SK-N-SH (cell line): Measurements from ENCODE around the gene SASH1.

Experiments used
- EP300 ChIP-seq, 2 experiments: IDR thresholded peaks; 2 replicates each; pipeline versions ENCODE4 v1.4.0 to v1.6.1; 2012; ENCODE audit warnings: borderline replicate concordance in 1 of 2, low read depth in 1 of 2, low read length in 1 of 2
- EZH2phosphoT487 ChIP-seq: fragments of 200-600 bp; sonication (generic); IDR thresholded peaks from 2 replicates; pipeline ENCODE4 v1.6.1; 2017; ENCODE audit warnings: low read depth, mixed run types, mild to moderate bottlenecking, antibody characterized with exemption, moderate library complexity, borderline replicate concordance
- FOXM1 ChIP-seq: IDR thresholded peaks from 2 replicates; pipeline ENCODE4 v1.4.0; 2012; ENCODE audit warnings: low read depth, mild to moderate bottlenecking
- MXI1 ChIP-seq: IDR thresholded peaks from 2 replicates; pipeline ENCODE4 v1.6.1; 2012; ENCODE audit warnings: mild to moderate bottlenecking, low read depth, low read length, improper control_type of control experiment
- POLR2AphosphoS5 ChIP-seq: IDR thresholded peaks from 2 replicates; pipeline ENCODE4 v1.6.1; 2012; ENCODE audit warnings: low read depth, low read length
- TAF1 ChIP-seq: IDR thresholded peaks from 2 replicates; pipeline ENCODE4 v1.6.1; 2012; ENCODE audit warnings: low read depth, mild to moderate bottlenecking, low read length, moderate library complexity, borderline replicate concordance
- YY1 ChIP-seq: IDR thresholded peaks from 2 replicates; pipeline ENCODE4 v1.4.0; 2012; ENCODE audit warnings: low read depth, mild to moderate bottlenecking
- TF ChIP-seq, protein P1 (sequence below): fragments of 200-600 bp; sonication (generic); IDR thresholded peaks from 2 replicates; pipeline ENCODE4 v1.6.1; 2017; ENCODE audit warnings: antibody characterized with exemption, mild to moderate bottlenecking, moderate library complexity
- TF ChIP-seq, protein P2 (sequence below): IDR thresholded peaks from 2 replicates; pipeline ENCODE4; 2012
- TF ChIP-seq, protein P3 (sequence below): IDR thresholded peaks from 2 replicates; pipeline ENCODE4 v1.4.0; 2012; ENCODE audit warnings: low read depth, borderline replicate concordance

DNA sequence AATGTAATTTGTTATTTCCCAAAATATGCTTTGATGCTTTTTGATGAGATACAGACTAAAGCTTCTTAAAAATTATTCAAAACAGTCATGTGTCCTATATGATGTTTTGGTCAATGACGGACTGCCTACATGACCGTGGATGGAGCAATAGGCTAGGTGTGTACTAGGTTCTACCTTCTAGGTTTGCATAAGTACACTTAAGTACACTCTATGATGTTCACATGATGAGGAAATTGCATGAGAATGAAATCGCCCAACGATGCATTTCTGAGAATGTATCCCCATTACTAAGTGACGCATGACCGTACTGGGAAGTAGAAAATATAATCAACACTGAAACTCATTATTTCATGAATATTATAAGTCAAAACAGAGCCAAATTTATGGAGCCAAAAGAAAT lies 252.9 kb downstream of the SASH1 start:
- no peak for TF ChIP-seq EZH2phosphoT487
- TF ChIP-seq, protein P1, sequence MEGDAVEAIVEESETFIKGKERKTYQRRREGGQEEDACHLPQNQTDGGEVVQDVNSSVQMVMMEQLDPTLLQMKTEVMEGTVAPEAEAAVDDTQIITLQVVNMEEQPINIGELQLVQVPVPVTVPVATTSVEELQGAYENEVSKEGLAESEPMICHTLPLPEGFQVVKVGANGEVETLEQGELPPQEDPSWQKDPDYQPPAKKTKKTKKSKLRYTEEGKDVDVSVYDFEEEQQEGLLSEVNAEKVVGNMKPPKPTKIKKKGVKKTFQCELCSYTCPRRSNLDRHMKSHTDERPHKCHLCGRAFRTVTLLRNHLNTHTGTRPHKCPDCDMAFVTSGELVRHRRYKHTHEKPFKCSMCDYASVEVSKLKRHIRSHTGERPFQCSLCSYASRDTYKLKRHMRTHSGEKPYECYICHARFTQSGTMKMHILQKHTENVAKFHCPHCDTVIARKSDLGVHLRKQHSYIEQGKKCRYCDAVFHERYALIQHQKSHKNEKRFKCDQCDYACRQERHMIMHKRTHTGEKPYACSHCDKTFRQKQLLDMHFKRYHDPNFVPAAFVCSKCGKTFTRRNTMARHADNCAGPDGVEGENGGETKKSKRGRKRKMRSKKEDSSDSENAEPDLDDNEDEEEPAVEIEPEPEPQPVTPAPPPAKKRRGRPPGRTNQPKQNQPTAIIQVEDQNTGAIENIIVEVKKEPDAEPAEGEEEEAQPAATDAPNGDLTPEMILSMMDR = no peak
- no peak for TF ChIP-seq EP300 (IDR thresholded peaks at IDR 0.05; ENCODE audit: borderline replicate concordance in 1 of 2, low read depth in 1 of 2, low read length in 1 of 2)
- TF ChIP-seq MXI1 = no peak
- no peak for TF ChIP-seq POLR2AphosphoS5
- no peak for TF ChIP-seq TAF1
- TF ChIP-seq, protein P2, sequence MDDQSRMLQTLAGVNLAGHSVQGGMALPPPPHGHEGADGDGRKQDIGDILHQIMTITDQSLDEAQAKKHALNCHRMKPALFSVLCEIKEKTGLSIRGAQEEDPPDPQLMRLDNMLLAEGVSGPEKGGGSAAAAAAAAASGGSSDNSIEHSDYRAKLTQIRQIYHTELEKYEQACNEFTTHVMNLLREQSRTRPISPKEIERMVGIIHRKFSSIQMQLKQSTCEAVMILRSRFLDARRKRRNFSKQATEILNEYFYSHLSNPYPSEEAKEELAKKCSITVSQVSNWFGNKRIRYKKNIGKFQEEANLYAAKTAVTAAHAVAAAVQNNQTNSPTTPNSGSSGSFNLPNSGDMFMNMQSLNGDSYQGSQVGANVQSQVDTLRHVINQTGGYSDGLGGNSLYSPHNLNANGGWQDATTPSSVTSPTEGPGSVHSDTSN = no peak
- TF ChIP-seq, protein P3, sequence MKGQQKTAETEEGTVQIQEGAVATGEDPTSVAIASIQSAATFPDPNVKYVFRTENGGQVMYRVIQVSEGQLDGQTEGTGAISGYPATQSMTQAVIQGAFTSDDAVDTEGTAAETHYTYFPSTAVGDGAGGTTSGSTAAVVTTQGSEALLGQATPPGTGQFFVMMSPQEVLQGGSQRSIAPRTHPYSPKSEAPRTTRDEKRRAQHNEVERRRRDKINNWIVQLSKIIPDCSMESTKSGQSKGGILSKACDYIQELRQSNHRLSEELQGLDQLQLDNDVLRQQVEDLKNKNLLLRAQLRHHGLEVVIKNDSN = no peak
- TF ChIP-seq FOXM1 = no peak
- TF ChIP-seq YY1 = no peak
